ENCODE measurements around the gene MICU1. TPM values are rescaled to one million over a fixed set of nuclear protein-coding genes. Genes with fewer than 3 reads are reported as not detected.

Gene MICU1
- total and polyA plus RNA-seq, 2 of the 13 experiments (the other 11 are each of a cell fraction or from before 2014, with no cell fraction given) = 32.5 to 56.1 TPM

DNA sequence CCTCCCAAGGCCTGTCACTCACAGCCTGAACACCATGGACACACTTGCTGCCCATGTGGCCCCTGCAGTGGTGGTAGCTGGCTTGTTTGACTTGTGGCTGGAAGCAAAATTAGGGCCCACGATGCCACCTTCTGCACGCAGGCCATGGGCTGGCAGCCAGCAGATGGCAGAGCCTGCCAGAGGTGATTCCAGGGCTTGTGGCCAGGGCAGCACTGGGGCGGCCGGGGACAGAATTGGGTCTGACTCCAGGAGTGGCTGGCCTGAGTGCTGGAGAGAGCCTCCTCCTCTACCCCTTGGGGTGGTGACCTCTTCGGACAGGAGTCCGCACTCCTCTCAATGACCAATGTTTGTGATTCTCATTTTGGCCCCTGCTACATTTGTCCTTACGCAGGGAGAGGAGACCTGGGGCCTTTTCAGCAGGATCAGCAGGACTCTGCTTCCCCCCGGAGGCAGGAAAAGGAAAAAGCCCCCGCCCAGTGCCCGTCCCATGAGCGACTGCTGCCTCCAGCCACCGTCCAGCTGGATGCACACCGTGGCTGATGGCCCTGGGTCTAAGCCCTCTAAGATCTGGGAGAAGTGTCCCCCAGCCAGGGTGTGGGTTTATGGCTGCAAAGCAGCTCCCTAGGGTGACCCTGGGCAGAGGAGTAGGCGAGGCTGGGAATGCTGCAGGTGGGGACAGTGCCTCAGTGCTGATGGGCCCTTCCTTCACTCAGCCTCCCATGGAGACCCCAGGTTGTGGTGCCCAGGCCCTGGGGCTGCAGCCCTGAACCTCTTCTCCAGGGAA, 297.6 kb downstream of the MICU1 start (continued):
- TF ChIP-seq IKZF4 (CRISPR knock-in tag; IDR thresholded peaks at IDR 0.05; ENCODE audit: borderline replicate concordance, low read depth, not compliant biosample characterization) = no peak
- TF ChIP-seq, protein P1, sequence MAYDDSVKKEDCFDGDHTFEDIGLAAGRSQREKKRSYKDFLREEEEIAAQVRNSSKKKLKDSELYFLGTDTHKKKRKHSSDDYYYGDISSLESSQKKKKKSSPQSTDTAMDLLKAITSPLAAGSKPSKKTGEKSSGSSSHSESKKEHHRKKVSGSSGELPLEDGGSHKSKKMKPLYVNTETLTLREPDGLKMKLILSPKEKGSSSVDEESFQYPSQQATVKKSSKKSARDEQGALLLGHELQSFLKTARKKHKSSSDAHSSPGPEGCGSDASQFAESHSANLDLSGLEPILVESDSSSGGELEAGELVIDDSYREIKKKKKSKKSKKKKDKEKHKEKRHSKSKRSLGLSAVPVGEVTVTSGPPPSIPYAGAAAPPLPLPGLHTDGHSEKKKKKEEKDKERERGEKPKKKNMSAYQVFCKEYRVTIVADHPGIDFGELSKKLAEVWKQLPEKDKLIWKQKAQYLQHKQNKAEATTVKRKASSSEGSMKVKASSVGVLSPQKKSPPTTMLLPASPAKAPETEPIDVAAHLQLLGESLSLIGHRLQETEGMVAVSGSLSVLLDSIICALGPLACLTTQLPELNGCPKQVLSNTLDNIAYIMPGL (CRISPR knock-in tag; IDR thresholded peaks at IDR 0.05; ENCODE audit: borderline replicate concordance in 1 of 2, low read depth in 1 of 2) = peak; percentile 79 to 85; a peak in 3 of 4 replicates
- TF ChIP-seq, protein P2, sequence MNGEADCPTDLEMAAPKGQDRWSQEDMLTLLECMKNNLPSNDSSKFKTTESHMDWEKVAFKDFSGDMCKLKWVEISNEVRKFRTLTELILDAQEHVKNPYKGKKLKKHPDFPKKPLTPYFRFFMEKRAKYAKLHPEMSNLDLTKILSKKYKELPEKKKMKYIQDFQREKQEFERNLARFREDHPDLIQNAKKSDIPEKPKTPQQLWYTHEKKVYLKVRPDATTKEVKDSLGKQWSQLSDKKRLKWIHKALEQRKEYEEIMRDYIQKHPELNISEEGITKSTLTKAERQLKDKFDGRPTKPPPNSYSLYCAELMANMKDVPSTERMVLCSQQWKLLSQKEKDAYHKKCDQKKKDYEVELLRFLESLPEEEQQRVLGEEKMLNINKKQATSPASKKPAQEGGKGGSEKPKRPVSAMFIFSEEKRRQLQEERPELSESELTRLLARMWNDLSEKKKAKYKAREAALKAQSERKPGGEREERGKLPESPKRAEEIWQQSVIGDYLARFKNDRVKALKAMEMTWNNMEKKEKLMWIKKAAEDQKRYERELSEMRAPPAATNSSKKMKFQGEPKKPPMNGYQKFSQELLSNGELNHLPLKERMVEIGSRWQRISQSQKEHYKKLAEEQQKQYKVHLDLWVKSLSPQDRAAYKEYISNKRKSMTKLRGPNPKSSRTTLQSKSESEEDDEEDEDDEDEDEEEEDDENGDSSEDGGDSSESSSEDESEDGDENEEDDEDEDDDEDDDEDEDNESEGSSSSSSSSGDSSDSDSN (CRISPR knock-in tag; IDR thresholded peaks at IDR 0.05) = peak; percentile 53; the same call in 1 of the 2 replicates
- peak; percentile 80; the same call in 1 of the 2 replicates for TF ChIP-seq ZNF350 (CRISPR knock-in tag; IDR thresholded peaks at IDR 0.05; ENCODE audit: borderline replicate concordance, low read depth)
- TF ChIP-seq, protein P3, sequence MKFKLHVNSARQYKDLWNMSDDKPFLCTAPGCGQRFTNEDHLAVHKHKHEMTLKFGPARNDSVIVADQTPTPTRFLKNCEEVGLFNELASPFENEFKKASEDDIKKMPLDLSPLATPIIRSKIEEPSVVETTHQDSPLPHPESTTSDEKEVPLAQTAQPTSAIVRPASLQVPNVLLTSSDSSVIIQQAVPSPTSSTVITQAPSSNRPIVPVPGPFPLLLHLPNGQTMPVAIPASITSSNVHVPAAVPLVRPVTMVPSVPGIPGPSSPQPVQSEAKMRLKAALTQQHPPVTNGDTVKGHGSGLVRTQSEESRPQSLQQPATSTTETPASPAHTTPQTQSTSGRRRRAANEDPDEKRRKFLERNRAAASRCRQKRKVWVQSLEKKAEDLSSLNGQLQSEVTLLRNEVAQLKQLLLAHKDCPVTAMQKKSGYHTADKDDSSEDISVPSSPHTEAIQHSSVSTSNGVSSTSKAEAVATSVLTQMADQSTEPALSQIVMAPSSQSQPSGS (CRISPR knock-in tag; IDR thresholded peaks at IDR 0.05) = 0 out of 2 replicates have a peak, but pooled peaks have one; percentile 54
- TF ChIP-seq, protein P4, sequence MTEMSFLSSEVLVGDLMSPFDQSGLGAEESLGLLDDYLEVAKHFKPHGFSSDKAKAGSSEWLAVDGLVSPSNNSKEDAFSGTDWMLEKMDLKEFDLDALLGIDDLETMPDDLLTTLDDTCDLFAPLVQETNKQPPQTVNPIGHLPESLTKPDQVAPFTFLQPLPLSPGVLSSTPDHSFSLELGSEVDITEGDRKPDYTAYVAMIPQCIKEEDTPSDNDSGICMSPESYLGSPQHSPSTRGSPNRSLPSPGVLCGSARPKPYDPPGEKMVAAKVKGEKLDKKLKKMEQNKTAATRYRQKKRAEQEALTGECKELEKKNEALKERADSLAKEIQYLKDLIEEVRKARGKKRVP (CRISPR knock-in tag; IDR thresholded peaks at IDR 0.05) = peak in 1 of 2 experiments; percentile 53; a peak in 1 of 4 replicates
- TF ChIP-seq, protein P5, sequence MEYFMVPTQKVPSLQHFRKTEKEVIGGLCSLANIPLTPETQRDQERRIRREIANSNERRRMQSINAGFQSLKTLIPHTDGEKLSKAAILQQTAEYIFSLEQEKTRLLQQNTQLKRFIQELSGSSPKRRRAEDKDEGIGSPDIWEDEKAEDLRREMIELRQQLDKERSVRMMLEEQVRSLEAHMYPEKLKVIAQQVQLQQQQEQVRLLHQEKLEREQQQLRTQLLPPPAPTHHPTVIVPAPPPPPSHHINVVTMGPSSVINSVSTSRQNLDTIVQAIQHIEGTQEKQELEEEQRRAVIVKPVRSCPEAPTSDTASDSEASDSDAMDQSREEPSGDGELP (IDR thresholded peaks at IDR 0.05; ENCODE audit: borderline replicate concordance, low read depth) = peak; percentile 64; the same call in 1 of the 2 replicates
- no peak for TF ChIP-seq KMT2B (CRISPR knock-in tag; IDR thresholded peaks at IDR 0.05)
- TF ChIP-seq, protein P6, sequence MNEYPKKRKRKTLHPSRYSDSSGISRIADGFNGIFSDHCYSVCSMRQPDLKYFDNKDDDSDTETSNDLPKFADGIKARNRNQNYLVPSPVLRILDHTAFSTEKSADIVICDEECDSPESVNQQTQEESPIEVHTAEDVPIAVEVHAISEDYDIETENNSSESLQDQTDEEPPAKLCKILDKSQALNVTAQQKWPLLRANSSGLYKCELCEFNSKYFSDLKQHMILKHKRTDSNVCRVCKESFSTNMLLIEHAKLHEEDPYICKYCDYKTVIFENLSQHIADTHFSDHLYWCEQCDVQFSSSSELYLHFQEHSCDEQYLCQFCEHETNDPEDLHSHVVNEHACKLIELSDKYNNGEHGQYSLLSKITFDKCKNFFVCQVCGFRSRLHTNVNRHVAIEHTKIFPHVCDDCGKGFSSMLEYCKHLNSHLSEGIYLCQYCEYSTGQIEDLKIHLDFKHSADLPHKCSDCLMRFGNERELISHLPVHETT (CRISPR knock-in tag; conservative IDR thresholded peaks at IDR 0.05) = peak; percentile 73; the same call in 1 of the 2 replicates
- peak; percentile 76; the same call in 1 of the 2 replicates for TF ChIP-seq MAZ (IDR thresholded peaks at IDR 0.05; ENCODE audit: borderline replicate concordance, low read depth, low read length)
- no peak for TF ChIP-seq MAZ (CRISPR knock-in tag; IDR thresholded peaks at IDR 0.05; ENCODE audit: low read depth)
- TF ChIP-seq, protein P7, sequence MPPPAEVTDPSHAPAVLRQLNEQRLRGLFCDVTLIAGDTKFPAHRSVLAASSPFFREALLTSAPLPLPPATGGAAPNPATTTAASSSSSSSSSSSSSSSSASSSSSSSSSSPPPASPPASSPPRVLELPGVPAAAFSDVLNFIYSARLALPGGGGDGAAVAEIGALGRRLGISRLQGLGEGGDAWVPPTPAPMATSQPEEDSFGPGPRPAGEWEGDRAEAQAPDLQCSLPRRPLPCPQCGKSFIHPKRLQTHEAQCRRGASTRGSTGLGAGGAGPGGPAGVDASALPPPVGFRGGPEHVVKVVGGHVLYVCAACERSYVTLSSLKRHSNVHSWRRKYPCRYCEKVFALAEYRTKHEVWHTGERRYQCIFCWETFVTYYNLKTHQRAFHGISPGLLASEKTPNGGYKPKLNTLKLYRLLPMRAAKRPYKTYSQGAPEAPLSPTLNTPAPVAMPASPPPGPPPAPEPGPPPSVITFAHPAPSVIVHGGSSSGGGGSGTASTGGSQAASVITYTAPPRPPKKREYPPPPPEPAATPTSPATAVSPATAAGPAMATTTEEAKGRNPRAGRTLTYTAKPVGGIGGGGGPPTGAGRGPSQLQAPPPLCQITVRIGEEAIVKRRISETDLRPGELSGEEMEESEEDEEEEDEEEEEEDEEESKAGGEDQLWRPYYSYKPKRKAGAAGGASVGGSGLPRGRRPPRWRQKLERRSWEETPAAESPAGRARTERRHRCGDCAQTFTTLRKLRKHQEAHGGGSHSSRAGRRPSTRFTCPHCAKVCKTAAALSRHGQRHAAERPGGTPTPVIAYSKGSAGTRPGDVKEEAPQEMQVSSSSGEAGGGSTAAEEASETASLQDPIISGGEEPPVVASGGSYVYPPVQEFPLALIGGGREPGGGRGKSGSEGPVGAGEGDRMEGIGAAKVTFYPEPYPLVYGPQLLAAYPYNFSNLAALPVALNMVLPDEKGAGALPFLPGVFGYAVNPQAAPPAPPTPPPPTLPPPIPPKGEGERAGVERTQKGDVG (CRISPR knock-in tag; IDR thresholded peaks at IDR 0.05; ENCODE audit: borderline replicate concordance) = 0 out of 2 replicates have a peak, but pooled peaks have one; percentile 87
- TF ChIP-seq FOXC1 (CRISPR knock-in tag; IDR thresholded peaks at IDR 0.05; ENCODE audit: borderline replicate concordance) = peak; percentile 34; the same call in 1 of the 2 replicates

All from HepG2 (cell line).